Ovary (tissue), 3 donors: ENCODE data around the gene PPM1J.

Experiments used
- EP300 ChIP-seq: sonication (generic); formaldehyde crosslinking; IDR thresholded peaks from one replicate; pipeline ENCODE4 v1.6.1; 2017; ENCODE audit warnings: antibody characterized with exemption
- TF ChIP-seq, protein P1 (sequence below), 3 donors: fragments of 450-650 bp in 2 of 3; fragments of 200-600 bp in 1 of 3; IDR thresholded peaks; one replicate each; pipeline versions ENCODE4 v1.5.1 to v1.8.0; 2016 to 2022; ENCODE audit warnings: antibody characterized with exemption in 3 of 3, mild to moderate bottlenecking in 1 of 3
- donor health status: DM: no; HTN: no; CAD: no.

DNA sequence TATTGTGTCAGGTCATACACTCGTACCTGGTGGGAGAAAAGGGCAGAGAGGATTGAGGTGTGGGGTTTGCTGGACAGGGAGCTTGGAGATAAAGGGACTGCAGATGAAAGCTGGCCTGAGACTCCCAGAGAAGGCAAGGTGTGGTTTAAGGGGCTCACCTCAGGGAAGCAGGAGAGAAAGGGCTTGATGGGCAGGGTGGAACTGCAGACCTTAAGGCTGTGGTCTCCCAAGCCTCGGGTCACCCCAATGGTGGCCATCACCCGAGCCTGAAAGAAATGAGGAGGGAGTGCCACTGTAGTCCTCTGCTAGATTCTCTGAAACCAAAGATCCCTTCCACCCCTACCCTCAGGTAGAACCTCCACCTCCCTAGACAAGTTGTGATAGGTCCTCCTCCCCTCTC, 4.5 kb downstream of the PPM1J start:
- TF ChIP-seq, protein P1, sequence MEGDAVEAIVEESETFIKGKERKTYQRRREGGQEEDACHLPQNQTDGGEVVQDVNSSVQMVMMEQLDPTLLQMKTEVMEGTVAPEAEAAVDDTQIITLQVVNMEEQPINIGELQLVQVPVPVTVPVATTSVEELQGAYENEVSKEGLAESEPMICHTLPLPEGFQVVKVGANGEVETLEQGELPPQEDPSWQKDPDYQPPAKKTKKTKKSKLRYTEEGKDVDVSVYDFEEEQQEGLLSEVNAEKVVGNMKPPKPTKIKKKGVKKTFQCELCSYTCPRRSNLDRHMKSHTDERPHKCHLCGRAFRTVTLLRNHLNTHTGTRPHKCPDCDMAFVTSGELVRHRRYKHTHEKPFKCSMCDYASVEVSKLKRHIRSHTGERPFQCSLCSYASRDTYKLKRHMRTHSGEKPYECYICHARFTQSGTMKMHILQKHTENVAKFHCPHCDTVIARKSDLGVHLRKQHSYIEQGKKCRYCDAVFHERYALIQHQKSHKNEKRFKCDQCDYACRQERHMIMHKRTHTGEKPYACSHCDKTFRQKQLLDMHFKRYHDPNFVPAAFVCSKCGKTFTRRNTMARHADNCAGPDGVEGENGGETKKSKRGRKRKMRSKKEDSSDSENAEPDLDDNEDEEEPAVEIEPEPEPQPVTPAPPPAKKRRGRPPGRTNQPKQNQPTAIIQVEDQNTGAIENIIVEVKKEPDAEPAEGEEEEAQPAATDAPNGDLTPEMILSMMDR (IDR thresholded peaks at IDR 0.05) = no peak
- TF ChIP-seq EP300 = no peak
